Loucy (cell line): ENCODE data around the gene KLF9.
A peak's percentile ranks its signal among the peaks of the same experiment; 100 is the strongest.

ENCODE experiments used
- H2AFZ ChIP-seq: fragments of 200-600 bp; sonication (generic); 2 replicates; pipeline ENCODE4 v1.6.0; 2016; ENCODE audit warnings: antibody characterized with exemption, mild to moderate bottlenecking, low read length, moderate library complexity
- H3F3A ChIP-seq: fragments of 200-600 bp; 2 replicates; pipeline ENCODE4 v1.6.0; 2016; ENCODE audit warnings: antibody characterized with exemption, low read depth, mild to moderate bottlenecking
- H3K27me3 ChIP-seq: fragments of 200-600 bp; sonication (generic); 2 replicates; pipeline ENCODE4 v1.6.1; 2014; ENCODE audit warnings: low read length, mild to moderate bottlenecking; ENCODE audit not compliant: insufficient read depth, poor library complexity, severe bottlenecking
- H3K36me3 ChIP-seq: fragments of 200-600 bp; sonication (generic); 2 replicates; pipeline ENCODE4 v1.6.1; 2016; ENCODE audit warnings: low read length; ENCODE audit not compliant: insufficient read depth
- H3K4me1 ChIP-seq: fragments of 200-600 bp; sonication (generic); 2 replicates; pipeline ENCODE4 v1.5.1; 2014; ENCODE audit warnings: low read length, mild to moderate bottlenecking; ENCODE audit not compliant: insufficient read depth, poor library complexity, severe bottlenecking
- H3K4me2 ChIP-seq: fragments of 200-600 bp; sonication (generic); 2 replicates; pipeline ENCODE4 v1.6.0; 2014; ENCODE audit warnings: antibody characterized with exemption, low read length, low read depth, mild to moderate bottlenecking; ENCODE audit not compliant: poor library complexity, severe bottlenecking
- H3K4me3 ChIP-seq: fragments of 200-600 bp; sonication (generic); 2 replicates; pipeline ENCODE4 v1.5.1; 2014; ENCODE audit warnings: low read length, mild to moderate bottlenecking, mixed read lengths; ENCODE audit not compliant: poor library complexity, severe bottlenecking
- H3K79me2 ChIP-seq: fragments of 200-600 bp; sonication (generic); 2 replicates; pipeline ENCODE4 v1.6.1; 2014; ENCODE audit warnings: low read length; ENCODE audit not compliant: insufficient read depth
- H3K9ac ChIP-seq: fragments of 200-600 bp; sonication (generic); 2 replicates; pipeline ENCODE4 v1.6.0; 2014; ENCODE audit warnings: mild to moderate bottlenecking, low read depth, low read length, moderate library complexity; ENCODE audit not compliant: poor library complexity, severe bottlenecking
- H3K9me2 ChIP-seq: fragments of 200-600 bp; sonication (generic); replicated peaks from 2 replicates; pipeline ENCODE4 v1.6.1; 2016; ENCODE audit warnings: low read depth, low read length, mixed read lengths
- H3K9me3 ChIP-seq: fragments of 200-600 bp; sonication (generic); 2 replicates; pipeline ENCODE4 v1.6.1; 2014; ENCODE audit warnings: mild to moderate bottlenecking, antibody characterized with exemption, low read length, low read depth; ENCODE audit not compliant: insufficient read depth
- H4K20me1 ChIP-seq: fragments of 200-600 bp; sonication (generic); 2 replicates; pipeline ENCODE4 v1.6.0; 2014; ENCODE audit warnings: antibody characterized with exemption, low read length, mild to moderate bottlenecking; ENCODE audit not compliant: insufficient read depth, poor library complexity, severe bottlenecking
- CTCF ChIP-seq: fragments of 200-600 bp; sonication (generic); conservative IDR thresholded peaks from 2 replicates; pipeline ENCODE4 v1.5.1; 2014; ENCODE audit warnings: mild to moderate bottlenecking, antibody characterized with exemption, low read length
- EZH2phosphoT487 ChIP-seq: fragments of 200-600 bp; IDR thresholded peaks from 2 replicates; pipeline ENCODE4 v1.6.1; 2018; ENCODE audit warnings: antibody characterized with exemption, mild to moderate bottlenecking, moderate library complexity, borderline replicate concordance

KLF9 gene

DNA sequence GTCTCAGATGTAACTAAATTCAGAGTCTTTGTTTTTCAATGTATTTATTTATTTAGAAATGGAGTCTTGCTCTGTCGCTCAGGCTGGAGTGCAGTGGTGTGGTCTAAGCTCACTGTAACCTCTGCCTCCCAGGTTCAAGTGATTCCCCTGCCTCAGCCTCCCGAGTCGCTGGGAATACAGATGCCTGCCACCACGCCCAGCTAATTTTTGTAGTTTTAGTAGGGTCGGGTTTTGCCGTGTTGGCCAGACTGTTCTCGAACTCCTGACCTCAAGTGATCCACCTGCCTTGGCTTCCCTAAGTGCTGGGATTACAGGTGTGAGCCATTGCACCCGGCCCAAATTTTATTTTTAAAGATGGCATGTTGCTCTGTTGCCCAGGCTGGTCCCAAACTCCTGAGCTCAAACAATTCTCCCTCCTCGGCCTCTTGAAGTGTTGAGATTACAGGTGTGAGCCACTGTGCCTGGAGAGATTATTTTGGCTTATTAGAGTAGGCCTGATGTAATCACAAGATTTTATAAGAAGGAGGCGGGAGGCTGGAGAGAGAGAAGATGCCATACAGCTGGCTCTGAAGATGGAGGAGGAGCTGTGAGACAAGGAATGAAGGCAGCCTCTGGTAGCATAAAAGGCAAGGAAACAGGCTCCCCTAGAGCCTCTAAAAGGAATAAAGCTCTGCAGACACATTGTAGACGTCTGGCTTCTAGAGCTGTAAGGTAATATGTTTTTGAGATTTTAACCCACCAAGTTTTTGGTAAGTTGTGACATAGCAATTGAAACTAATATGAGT is 12.9 kb upstream of the KLF9 start:
- H3K9me3 ChIP-seq, result no peaks in the 10 kb centered on the region
- H3F3A ChIP-seq, result no peaks in the 10 kb centered on the region
- no peak overlapping the region for H3K4me3 ChIP-seq
- peaks cover 2% of the 10 kb centered on the region for H3K4me1 ChIP-seq
- TF ChIP-seq CTCF, result no peak
- TF ChIP-seq EZH2phosphoT487, result no peak
- no peaks in the 10 kb centered on the region for H3K79me2 ChIP-seq
- H2AFZ ChIP-seq, result no peak overlapping the region
- H3K4me2 ChIP-seq, result no peak overlapping the region
- H3K9me2 ChIP-seq, result no peaks in the 10 kb centered on the region
- H3K27me3 ChIP-seq, result no peaks in the 10 kb centered on the region
- H3K9ac ChIP-seq, result no peak overlapping the region
- H4K20me1 ChIP-seq, result no peaks in the 10 kb centered on the region
- H3K36me3 ChIP-seq, result no peaks in the 10 kb centered on the region

DNA sequence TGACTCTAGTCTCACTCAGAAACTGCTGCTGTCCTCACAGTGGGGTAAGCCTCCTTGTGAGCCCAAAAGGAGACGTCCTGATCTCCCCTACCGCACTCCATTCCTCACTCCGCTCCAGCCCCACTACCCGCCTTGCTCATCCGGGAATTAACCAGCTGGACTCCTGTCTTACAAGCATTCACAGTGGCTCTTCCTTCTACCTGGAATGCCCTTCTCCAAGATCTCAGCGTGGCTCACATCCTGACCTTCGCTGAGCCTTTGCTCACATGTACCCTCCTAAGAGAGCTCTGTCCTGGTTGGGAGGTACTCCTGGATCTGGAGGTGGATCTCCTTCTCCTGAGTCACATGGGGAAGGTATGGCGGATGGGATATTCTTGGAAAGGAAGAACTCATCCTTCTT is 10.7 kb upstream of the KLF9 start:
- TF ChIP-seq EZH2phosphoT487, result no peak
- TF ChIP-seq CTCF, result no peak
- Histone ChIP-seq H4K20me1 (no peaks in the 10 kb centered on the region), H2AFZ (no peak overlapping the region), H3K9me2 (no peaks in the 10 kb centered on the region), H3K4me2 (no peak overlapping the region), H3F3A (no peaks in the 10 kb centered on the region), H3K9me3 (no peaks in the 10 kb centered on the region), H3K9ac (no peak overlapping the region), H3K4me1 (peaks cover 22% of the 10 kb centered on the region), H3K27me3 (no peaks in the 10 kb centered on the region), H3K79me2 (no peaks in the 10 kb centered on the region), H3K36me3 (no peaks in the 10 kb centered on the region), H3K4me3 (no peak overlapping the region)

- TF ChIP-seq EZH2phosphoT487, result no peak
- no peak for TF ChIP-seq CTCF
- H4K20me1 ChIP-seq, result no peaks in the 10 kb centered on the region
- no peaks in the 10 kb centered on the region for H3K79me2 ChIP-seq
- no peaks in the 10 kb centered on the region for H3K27me3 ChIP-seq
- peaks cover 10% of the 10 kb centered on the region for H3F3A ChIP-seq
- no peaks in the 10 kb centered on the region for H3K9me3 ChIP-seq
- H3K9me2 ChIP-seq, result no peaks in the 10 kb centered on the region
- H3K4me2 ChIP-seq, result peak overlapping the region; percentile 78
- H3K4me1 ChIP-seq, result peaks cover 34% of the 10 kb centered on the region
- no peak overlapping the region for H3K9ac ChIP-seq
- no peak overlapping the region for H2AFZ ChIP-seq
- no peaks in the 10 kb centered on the region for H3K36me3 ChIP-seq
- no peak overlapping the region for H3K4me3 ChIP-seq
Observed at GRCh38 chr9:70422371-70423043, 8.1 kb upstream of the KLF9 start.
